GM12878 (cell line): Measurements from ENCODE around the gene BCL2L14.

ENCODE experiments used
- BHLHE40 ChIP-seq, 2 experiments: fragments of 450-650 bp in 1 of 2; IDR thresholded peaks; 2 replicates each; pipeline ENCODE4 v1.6.1; 2011 to 2017; ENCODE audit warnings: low read depth in 2 of 2, borderline replicate concordance in 1 of 2, improper control_type of control experiment in 1 of 2, low read length in 1 of 2, mild to moderate bottlenecking in 1 of 2
- JUNB ChIP-seq: IDR thresholded peaks from 2 replicates; pipeline ENCODE4 v1.6.1; 2016; ENCODE audit warnings: antibody characterized with exemption, mild to moderate bottlenecking
- TF ChIP-seq, protein P1 (sequence below): IDR thresholded peaks from 2 replicates; pipeline ENCODE4 v1.6.1; 2012; ENCODE audit warnings: low read depth, low read length, improper control_type of control experiment
- TF ChIP-seq, protein P2 (sequence below): IDR thresholded peaks from 2 replicates; pipeline ENCODE4 v1.6.1; 2011; ENCODE audit warnings: low read depth, low read length, improper control_type of control experiment, borderline replicate concordance

DNA sequence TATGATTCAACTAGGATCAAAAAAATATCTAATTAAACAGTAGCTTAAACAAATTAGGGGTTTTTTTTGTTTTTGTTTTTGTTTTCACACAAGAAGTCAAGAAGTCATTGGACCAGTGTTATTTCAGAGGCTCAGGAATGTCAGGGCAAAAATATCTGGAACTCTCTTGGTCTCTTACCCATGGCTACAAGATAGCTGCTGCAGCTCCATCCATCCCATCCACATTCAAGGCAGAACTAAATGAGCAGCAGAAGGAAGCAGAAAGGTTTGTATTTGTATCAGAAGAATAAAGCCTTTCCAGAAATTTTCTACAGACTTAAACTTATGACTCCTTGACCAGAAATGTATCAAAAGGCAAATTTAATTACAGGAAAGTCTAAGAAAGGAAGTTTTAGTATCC, 33.8 kb upstream of the BCL2L14 start:
- no peak for TF ChIP-seq BHLHE40 (IDR thresholded peaks at IDR 0.05; ENCODE audit: borderline replicate concordance in 1 of 2, low read depth in 2 of 2, low read length in 1 of 2)
- TF ChIP-seq, protein P1, sequence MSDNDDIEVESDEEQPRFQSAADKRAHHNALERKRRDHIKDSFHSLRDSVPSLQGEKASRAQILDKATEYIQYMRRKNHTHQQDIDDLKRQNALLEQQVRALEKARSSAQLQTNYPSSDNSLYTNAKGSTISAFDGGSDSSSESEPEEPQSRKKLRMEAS: no peak
- TF ChIP-seq, protein P2, sequence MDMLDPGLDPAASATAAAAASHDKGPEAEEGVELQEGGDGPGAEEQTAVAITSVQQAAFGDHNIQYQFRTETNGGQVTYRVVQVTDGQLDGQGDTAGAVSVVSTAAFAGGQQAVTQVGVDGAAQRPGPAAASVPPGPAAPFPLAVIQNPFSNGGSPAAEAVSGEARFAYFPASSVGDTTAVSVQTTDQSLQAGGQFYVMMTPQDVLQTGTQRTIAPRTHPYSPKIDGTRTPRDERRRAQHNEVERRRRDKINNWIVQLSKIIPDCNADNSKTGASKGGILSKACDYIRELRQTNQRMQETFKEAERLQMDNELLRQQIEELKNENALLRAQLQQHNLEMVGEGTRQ: no peak
- no peak for TF ChIP-seq JUNB
